GM03348 (cell line): ENCODE data around the gene RPS27L.

Experiments used
- DNase-seq: peaks from one replicate; pipeline ENCODE4 v3.0.0; 2012; ENCODE audit warnings: low spot score

The RPS27L gene

GRCh38 chr15:63188247-63188925 is 31.1 kb upstream of the RPS27L start:
- DNase-seq: no peak

DNA sequence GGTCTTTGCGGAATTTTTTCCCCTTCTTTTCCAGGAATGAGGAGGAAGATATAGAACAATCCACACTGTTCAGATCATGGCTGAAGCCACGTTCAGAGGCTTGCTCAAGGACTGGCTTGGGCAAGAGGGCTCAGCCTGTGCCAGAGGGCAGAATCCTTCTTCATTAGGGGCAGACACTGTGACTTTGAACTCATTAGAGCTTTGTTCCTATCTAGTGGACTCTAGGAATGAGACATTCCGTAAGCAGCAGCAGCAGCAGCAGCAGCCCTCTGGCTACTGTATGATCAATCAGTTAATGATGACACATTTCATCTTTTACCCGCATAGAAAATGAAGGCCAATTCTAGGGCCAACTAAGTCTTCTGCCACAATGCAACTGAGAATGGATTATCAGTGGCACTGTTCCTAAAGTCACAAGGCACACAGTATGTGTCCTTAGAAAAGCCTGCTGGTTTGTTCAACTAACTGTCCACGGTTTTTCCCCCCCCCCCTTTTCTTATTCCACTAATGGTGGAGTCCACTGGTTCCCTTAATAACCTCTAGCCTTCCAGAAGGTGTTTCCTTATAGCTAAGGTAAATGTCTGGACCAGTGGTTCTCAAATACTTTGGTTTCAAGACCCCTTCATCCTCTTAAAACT is 30.4 kb upstream of the RPS27L start:
- DNase-seq: no peak

- peak; percentile 51 for DNase-seq
Measured at GRCh38 chr15:63186065-63186464, 28.8 kb upstream of the RPS27L start.

DNA sequence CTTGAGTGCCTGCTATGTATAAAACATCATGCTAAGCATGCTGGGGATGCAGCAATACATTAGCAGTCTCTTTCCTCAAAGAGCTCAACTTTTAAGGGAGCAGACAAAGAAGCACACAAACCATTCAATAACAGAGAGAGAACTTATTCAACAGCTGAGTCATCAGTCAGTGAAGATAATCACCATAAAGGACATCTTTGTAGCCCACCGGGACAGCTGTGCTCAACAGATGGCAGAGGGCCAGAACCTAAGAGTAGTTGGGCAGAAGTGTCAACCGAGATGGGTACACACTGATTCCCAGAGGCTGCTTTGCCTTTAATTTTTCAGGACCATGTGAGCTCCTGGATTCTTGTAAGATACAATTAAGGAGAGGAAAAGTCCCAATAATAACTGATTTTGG is 27.9 kb upstream of the RPS27L start:
- no peak for DNase-seq

DNA sequence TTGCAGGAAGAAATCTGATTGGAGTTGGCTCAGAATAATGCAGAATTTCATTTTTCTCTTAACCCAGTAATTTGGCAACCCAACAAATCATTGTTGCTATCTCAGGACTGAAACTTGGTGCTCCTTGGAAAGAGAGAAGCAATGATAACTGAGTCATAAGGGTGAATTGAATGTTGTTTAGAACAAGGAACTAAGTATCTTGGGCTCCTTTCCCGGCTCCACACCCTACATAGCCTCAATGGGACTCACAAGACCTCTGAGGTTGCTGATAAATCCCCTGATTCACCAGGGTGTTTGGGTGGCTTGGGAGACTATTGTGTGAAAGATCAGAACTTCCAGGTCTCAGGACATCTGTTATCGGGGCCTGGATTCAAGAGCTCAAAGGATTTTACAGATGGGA is 24.4 kb upstream of the RPS27L start:
- no peak for DNase-seq

- DNase-seq: no peak
Measured at GRCh38 chr15:63180746-63181145, 23.5 kb upstream of the RPS27L start.

DNA sequence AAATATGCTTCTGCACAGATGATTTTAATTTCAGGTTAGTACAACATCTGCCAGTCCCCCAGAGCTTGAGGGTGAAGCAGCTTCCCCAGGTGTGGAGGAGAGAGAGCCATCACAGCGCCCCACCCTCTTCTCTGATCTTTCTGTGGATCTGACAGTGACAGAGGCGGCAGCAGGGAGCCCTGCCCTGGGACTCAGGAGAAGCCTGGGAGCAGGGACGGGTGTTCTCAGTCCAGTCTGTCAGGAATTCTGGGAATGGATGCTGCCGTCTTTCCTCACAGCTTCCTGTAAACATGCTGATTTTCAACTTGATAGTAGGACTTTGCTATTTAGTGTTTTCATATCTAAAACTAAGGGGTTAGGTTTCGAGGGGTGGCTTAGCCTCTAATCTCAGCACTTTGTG is 20.8 kb upstream of the RPS27L start:
- DNase-seq: no peak

DNA sequence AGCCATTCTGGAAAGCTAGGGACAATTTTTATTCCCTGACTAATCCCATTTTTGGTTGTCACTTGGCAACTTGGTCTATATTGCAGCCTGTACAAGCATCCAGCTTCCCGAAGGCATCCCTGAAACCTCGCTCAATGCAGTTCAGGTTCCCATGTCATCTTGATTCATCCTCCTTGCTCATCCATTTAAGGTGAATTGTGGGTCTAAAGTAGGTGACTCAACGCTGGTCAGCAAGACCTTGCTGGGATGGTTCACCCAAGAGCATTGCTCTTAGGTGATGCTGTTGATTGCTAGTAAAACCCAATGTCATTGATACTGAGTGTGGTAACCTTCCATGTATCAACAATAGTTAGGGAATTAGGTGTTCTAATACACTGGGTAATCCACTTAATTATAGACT is 19.0 kb upstream of the RPS27L start:
- DNase-seq: no peak

DNA sequence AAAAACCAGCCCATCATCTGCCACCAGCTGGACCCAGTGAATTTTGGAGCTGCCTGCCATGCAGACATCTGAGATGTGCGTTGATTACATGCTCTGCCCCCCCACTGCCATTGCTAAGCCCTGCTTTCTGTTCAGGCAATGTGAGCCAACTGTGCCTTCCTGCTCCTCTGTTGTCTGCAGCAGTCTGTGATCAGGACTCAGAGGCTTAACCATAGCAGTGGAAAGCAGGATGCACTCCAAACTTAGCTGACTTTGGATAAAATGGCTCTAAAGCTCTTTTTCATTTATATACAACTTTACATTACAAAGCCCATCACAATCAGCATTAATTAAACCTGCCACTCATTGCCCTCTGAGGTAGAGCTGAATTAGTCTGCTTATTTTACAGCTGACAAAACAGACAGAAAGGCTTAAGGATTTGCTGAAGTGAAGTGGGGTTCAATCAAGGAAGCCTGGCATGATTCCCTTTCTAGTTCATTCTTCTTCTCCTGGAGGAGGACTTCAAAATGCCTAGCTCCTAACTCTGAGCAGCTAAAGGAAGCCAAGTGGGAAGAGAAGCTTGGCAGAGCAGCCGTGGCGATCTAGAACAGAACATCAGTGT is 15.7 kb upstream of the RPS27L start:
- DNase-seq: no peak

DNA sequence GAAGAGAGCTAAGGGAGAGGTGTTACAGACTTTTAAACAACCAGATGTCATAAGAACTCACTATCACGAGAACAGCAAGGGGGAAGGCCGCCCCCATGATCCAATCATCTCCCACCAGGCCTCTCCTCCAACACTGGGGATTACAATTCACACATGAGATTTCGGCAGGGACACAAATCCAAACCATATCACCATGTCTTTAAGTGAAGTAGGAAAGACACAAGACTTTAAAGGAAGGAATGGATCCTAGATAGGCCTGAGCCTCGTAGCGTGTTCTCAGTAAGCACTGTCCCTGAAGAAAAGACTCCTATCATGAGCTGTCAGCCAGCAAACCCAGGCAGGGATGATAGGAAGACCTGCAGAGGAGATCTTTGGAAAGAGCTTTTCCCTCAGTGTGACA is 15.1 kb upstream of the RPS27L start:
- DNase-seq: no peak

DNA sequence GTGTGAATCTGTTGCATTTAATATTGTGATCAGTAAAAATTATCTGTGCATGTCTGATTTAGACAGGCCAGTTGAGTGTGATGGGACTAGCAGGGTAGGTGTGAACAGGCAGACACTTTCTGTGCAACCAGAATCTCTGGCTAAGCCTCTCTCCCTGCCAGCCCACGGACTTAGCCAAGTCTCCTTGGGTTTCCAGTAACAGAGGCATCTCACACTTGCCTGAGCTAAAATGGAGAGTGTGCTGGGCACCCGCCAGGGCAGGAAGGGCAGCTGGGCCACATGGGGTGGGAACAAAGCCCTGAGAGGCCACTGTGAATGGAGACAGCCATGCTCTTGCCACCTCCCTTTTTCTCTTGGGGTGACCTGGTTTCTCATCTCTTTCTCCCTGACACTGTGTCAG is 12.5 kb upstream of the RPS27L start:
- no peak for DNase-seq

- DNase-seq: peak; percentile 17
Measured at GRCh38 chr15:63166219-63166618, 8.9 kb upstream of the RPS27L start.

DNA sequence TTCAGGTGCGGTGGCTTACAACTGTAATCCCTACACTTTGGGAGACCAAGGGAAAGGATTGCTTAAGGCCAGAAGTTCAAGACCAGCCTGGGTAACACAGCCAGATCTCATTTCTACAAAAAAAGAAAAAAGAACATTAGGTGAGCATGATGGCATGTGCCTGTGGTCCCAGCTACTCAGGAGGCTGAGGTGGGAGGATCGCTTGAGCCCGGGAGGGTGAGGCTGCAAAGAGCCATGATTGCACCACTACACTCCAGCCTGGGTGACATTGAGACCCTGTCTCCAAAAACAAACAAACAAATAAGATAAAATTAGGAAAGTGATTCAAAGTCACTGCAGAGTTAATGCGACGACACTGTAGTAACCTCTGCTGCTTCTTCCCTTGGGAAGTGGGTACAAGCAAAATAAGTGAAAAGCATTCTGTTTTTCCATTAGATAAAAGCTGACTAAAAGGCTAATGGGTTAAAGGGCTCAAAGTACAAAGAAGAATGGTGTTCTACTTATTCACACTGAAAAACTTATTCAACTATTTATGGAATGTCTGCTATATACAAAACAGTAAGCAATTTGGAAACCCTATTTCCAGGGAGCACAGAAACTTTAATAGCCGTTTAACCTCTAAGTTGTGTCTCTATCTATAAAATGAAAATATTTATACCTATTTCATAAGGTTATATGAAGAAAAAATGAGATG is 8.0 kb upstream of the RPS27L start:
- DNase-seq: peak; percentile 19

GRCh38 chr15:63163217-63163616 is 5.9 kb upstream of the RPS27L start:
- no peak for DNase-seq

DNA sequence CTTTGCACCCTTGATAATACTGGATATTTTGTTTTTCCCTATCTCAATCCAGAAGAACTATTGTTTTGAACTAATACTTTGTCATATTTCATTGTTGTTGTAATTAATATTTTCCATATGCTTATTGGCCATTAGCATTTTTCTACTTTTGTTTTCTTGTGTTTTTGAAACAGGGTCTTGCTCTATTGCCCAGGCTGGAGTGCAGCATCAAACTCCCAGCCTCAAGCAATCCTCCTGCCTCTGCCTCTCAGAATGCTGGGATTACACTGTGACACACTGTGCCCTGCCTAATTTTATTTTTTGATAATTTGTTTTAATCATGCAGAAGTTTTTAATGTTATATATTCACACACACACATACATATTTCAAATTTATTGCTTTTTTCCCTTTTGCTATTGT is 3.4 kb upstream of the RPS27L start:
- no peak for DNase-seq

- DNase-seq: peak; percentile 85
Measured at GRCh38 chr15:63157891-63158431, 684 bp upstream of the RPS27L start.

DNA sequence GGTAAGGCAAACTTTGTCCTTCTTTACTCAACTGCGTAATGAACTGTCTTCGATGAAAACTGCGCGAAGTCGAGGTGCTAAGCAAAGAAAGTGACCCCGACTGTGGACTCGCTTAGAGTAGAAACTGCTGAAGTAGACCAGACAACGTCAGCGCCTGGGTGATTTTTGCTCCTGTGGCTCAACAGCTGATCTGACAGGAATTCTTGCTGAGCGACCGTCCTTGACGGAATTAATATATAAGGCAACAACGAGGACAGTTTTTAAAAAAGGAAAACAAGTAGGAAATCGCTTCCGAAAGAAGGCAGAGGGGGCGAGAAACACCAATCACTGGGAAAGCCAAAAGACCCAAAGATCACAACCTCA is 541 bp downstream of the RPS27L start:
- DNase-seq: peak; percentile 31

DNA sequence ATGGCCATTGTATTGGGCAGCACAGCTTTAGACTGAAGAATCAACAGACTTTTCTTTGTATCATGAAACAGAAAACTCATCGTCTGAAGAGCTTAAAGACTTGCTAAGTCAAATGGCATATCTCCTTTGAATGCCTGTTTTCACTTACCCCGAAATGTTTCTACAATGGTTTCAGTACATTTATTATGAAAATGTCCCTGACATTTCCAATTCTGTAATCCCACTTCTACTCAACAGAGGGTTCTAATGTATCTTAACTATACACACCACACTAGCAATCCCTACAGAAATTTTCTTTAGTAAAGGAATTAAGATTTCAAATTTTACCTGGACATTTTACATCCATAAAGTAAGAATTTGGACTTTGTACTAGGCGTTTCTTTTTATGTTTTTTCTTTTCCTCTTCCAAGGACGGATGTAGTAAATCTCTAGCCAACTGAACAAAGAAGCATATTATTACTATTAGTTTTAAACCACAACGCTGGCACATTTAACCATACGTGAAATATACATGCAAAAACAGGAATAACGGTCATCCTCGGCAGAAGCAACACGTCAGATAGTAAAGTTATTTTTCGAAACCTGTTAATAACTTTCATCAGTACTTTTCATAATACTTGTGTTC is 1.1 kb downstream of the RPS27L start:
- peak; percentile 19 for DNase-seq

GRCh38 chr15:63155486-63155885 is 1.8 kb downstream of the RPS27L start:
- DNase-seq: no peak

DNA sequence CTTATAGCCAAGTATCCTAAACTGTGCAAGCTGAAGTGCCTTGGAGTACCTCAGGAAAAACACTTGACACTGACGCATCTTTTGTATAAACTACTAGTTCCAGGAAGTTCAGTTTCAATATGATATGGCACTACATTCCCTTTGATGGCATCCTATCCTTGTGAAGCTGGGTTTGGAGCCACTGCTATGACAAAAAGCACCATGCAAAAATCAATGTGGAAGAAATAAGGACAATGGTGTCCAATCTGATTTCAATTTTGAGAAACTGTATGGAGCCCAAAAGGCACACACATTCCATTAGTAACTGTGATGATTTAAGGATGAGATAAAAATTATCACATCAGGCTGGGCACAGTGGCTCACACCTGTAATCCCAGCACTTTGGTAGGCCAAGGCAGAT is 5.6 kb downstream of the RPS27L start:
- DNase-seq: no peak

GRCh38 chr15:63146684-63147083 is 10.6 kb downstream of the RPS27L start:
- DNase-seq: no peak

DNA sequence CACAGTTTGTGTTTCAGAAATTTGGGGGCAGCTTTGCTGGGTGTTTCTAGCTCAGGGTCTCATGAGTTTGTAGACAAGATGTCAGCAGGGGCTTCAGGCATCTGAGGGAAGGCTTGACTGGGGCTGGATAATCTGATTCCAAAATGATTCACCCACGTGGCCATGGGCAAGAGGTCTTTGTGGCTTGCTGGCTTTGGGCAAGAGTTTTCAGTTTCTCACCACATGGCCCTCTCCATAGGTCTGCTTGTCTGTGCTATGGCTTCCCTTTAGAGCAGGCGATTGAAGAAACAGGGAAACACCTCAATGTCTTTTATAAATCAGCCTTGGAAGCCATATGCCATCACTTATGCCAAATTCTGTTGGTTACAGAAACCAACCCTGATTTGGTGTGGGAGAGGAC is 11.9 kb downstream of the RPS27L start:
- no peak for DNase-seq
